ENCODE measurements around the gene CADPS.

CADPS gene

GRCh38 chr3:62835554-62836236, 39.5 kb downstream of the CADPS start:
- Histone ChIP-seq H4K20me1 (ENCODE audit: insufficient read depth, low read length) (no peaks in the 10 kb centered on the region), H3K27me3 (ENCODE audit: insufficient read depth, low read length) (no peaks in the 10 kb centered on the region), H3K9me2 (ENCODE audit: low read depth, low read length) (no peaks in the 10 kb centered on the region), H3K4me2 (ENCODE audit: low read length) (0 out of 2 replicates have a peak overlapping the region, but pooled peaks have one; percentile 6), H3K27ac (ENCODE audit: low read depth, low read length, poor library complexity, severe bottlenecking) (peak overlapping the region; percentile 62), H3K9me3 (ENCODE audit: low read length) (no peaks in the 10 kb centered on the region), H3K79me2 (ENCODE audit: insufficient read depth, low read length) (no peaks in the 10 kb centered on the region), H3F3A (ENCODE audit: insufficient read depth, low read length) (no peaks in the 10 kb centered on the region), H3K4me1 (ENCODE audit: insufficient read depth, low read length, severe bottlenecking) (peaks cover 66% of the 10 kb centered on the region), H2AFZ (ENCODE audit: low read length) (no peak overlapping the region), H3K36me3 (ENCODE audit: insufficient read depth, low read length) (no peaks in the 10 kb centered on the region), H3K9ac (ENCODE audit: low read length) (peak overlapping the region; percentile 30; the same call in 1 of the 2 replicates), H3K4me3 (ENCODE audit: low read depth, low read length, poor library complexity, severe bottlenecking) (no peak overlapping the region)
- TF ChIP-seq CTCF (IDR thresholded peaks at IDR 0.05; ENCODE audit: low read length) (no peak), EZH2 (IDR thresholded peaks at IDR 0.05; ENCODE audit: borderline replicate concordance, low read length) (no peak)

GRCh38 chr3:62833538-62833937, 41.7 kb downstream of the CADPS start:
- TF ChIP-seq CTCF (IDR thresholded peaks at IDR 0.05; ENCODE audit: low read length): peak; percentile 67
- TF ChIP-seq EZH2 (IDR thresholded peaks at IDR 0.05; ENCODE audit: borderline replicate concordance, low read length): no peak
- no peaks in the 10 kb centered on the region for H3K9me3 ChIP-seq (ENCODE audit: low read length)
- no peaks in the 10 kb centered on the region for H3K27me3 ChIP-seq (ENCODE audit: insufficient read depth, low read length)
- no peaks in the 10 kb centered on the region for H3K9me2 ChIP-seq (ENCODE audit: low read depth, low read length)
- no peaks in the 10 kb centered on the region for H3F3A ChIP-seq (ENCODE audit: insufficient read depth, low read length)
- no peak overlapping the region for H3K27ac ChIP-seq (ENCODE audit: low read depth, low read length, poor library complexity, severe bottlenecking)
- H3K4me2 ChIP-seq (ENCODE audit: low read length): no peak overlapping the region
- H3K79me2 ChIP-seq (ENCODE audit: insufficient read depth, low read length): no peaks in the 10 kb centered on the region
- no peak overlapping the region for H2AFZ ChIP-seq (ENCODE audit: low read length)
- no peaks in the 10 kb centered on the region for H4K20me1 ChIP-seq (ENCODE audit: insufficient read depth, low read length)
- H3K9ac ChIP-seq (ENCODE audit: low read length): no peak overlapping the region
- no peak overlapping the region for H3K4me3 ChIP-seq (ENCODE audit: low read depth, low read length, poor library complexity, severe bottlenecking)
- 0 out of 2 replicates have a peak, but pooled peaks cover 7% of the 10 kb centered on the region for H3K36me3 ChIP-seq (ENCODE audit: insufficient read depth, low read length)
- peaks cover 85% of the 10 kb centered on the region for H3K4me1 ChIP-seq (ENCODE audit: insufficient read depth, low read length, severe bottlenecking)

- Histone ChIP-seq H3K4me1 (ENCODE audit: insufficient read depth, low read length, severe bottlenecking) (peaks cover 94% of the 10 kb centered on the region), H3K27me3 (ENCODE audit: insufficient read depth, low read length) (no peaks in the 10 kb centered on the region), H3K79me2 (ENCODE audit: insufficient read depth, low read length) (peaks cover 3% of the 10 kb centered on the region; the same call in 1 of the 2 replicates), H3K4me2 (ENCODE audit: low read length) (no peak overlapping the region), H4K20me1 (ENCODE audit: insufficient read depth, low read length) (no peaks in the 10 kb centered on the region), H3K9me3 (ENCODE audit: low read length) (no peaks in the 10 kb centered on the region), H3K36me3 (ENCODE audit: insufficient read depth, low read length) (0 out of 2 replicates have a peak, but pooled peaks cover 7% of the 10 kb centered on the region), H3F3A (ENCODE audit: insufficient read depth, low read length) (no peaks in the 10 kb centered on the region), H3K9me2 (ENCODE audit: low read depth, low read length) (no peaks in the 10 kb centered on the region), H3K9ac (ENCODE audit: low read length) (no peak overlapping the region), H2AFZ (ENCODE audit: low read length) (no peak overlapping the region), H3K27ac (ENCODE audit: low read depth, low read length, poor library complexity, severe bottlenecking) (peak overlapping the region; percentile 50), H3K4me3 (ENCODE audit: low read depth, low read length, poor library complexity, severe bottlenecking) (no peak overlapping the region)
- TF ChIP-seq CTCF (IDR thresholded peaks at IDR 0.05; ENCODE audit: low read length): no peak
- no peak for TF ChIP-seq EZH2 (IDR thresholded peaks at IDR 0.05; ENCODE audit: borderline replicate concordance, low read length)
Observed at GRCh38 chr3:62832553-62832952, 42.7 kb downstream of the CADPS start.

Measured in OCI-LY1 (cell line).